A673 (cell line): Measurements from ENCODE around the gene NUDT4B.
"Not testable (repeated sequence)": the region's sequence is repeated elsewhere in the genome, so short reads cannot be mapped to it uniquely, and the experiment has no call there.

ENCODE experiments used
- CTCF ChIP-seq: fragments of 300-800, 200-600 bp; sonication (generic); conservative IDR thresholded peaks from 2 replicates; pipeline ENCODE4 v1.5.1; 2017; ENCODE audit warnings: low read depth, mild to moderate bottlenecking, antibody characterized with exemption, low read length, moderate library complexity, mixed read lengths
- EZH2 ChIP-seq: fragments of 200-600 bp; sonication (generic); IDR thresholded peaks from 2 replicates; pipeline ENCODE4 v1.6.1; 2017; ENCODE audit warnings: borderline replicate concordance, low read depth, mild to moderate bottlenecking, mixed read lengths, antibody characterized with exemption, low read length; ENCODE audit not compliant: poor library complexity, severe bottlenecking

- not testable (repeated sequence) for TF ChIP-seq CTCF, EZH2
These were observed 734 bp downstream of the NUDT4B start for GRCh38 chr1:148749335-148749681.
